ENCODE results near the gene MBLAC2.
A peak's percentile ranks its signal among the peaks of the same experiment; 100 is the strongest.

Gene MBLAC2

DNA sequence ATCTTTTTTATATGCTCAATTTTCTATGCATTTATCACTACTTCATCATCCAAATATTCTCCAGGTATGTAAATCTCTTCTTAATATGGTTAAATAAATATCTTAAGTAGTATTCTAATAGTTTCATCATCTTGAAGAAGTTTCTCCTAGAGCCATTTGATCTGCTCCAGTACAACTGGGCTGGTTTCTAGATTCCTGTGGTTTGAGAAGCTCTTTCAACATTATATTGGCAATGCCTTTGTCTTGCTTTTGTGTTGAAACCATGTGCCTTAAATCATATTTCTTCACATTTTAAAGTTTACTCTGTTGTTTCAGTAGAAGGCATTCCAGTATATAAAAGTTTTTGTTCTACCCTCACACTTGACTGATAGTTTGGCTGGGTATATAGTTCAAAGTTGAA, 27.6 kb downstream of the MBLAC2 start:
- DNase-seq: no peak

DNA sequence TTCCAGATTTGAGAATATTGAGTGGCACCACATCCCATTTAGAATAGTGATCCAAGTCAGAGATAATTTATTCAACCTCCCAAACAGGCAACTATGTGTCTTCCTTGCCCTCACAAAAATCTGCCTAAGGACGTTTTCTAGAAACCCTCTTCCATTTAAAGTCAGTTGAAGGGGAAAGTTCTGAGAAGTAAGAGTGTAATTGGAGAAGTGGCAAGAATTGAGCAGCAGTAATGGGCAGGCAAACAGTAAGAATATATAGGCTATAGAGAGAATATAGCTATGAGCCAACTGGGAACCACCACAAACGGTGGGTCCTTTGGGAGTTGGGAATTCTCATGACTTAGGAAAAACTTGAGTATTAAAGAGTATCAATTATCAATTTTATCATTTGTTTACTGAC, 33.9 kb downstream of the MBLAC2 start:
- DNase-seq: no peak

DNA sequence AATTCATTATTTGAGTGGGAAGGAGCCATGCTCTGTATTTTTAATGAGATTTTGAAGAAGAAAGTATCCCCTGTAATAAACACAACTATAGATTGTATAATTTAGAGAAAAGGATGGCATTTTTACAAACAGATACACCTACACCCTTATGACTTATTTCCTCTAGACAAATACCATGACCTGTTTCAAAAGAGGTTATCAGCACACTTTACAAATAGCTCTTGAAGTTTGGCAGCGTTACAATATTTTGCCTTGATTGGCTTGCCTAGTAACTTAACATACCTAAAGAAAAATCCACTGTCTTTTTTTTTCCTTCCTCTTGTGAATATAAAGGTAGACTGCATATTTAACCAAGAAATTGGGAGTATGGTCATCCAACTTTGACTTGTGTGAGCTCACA, 36.5 kb downstream of the MBLAC2 start:
- no peak for DNase-seq

DNA sequence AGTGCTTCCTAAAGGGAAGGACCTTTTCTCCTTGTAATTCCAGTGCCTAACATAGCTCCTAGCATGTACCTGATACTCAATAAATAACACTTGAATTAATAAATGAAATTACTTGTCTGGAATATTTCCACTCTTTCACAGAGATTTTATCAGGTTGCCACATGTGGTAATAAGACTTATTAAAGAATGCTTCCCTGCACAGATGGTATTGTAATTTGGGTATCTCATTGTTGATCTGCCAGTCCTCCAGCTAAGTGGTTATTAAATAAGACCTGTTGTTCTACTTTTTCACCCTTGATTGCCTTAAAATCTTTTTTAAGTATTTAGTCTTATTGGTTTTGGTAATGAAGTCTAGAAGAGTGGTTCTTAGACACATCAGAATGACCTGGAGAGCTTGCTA, 36.9 kb downstream of the MBLAC2 start:
- no peak for DNase-seq

DNA sequence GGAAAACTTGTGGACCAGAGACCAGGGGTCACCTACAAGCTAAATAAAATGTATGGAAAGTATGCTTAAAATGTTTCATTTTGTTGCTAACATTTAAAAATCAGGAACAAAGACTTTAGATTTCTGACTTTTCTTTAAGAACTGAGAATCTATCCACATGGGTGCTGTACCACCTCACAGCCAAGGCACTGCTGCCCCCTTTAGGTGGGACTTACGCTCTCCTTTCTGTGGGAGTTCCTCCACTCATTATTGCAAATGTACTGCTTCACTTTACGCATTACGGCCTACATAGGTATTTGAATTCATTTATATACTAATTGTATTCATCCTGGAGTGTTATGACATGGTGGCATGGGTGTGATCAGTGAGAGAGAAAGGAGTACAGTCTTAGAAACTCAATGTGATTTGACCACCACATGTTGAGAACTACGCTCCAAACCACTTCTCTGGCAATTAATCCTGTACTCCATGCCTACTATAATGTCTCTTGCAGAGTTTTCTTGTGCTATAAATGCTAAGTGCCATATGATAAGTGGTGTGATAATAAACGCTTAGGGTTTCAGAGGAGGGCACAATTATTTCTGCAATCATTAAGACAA, 40.4 kb downstream of the MBLAC2 start:
- DNase-seq: peak; percentile 43 to 58

DNA sequence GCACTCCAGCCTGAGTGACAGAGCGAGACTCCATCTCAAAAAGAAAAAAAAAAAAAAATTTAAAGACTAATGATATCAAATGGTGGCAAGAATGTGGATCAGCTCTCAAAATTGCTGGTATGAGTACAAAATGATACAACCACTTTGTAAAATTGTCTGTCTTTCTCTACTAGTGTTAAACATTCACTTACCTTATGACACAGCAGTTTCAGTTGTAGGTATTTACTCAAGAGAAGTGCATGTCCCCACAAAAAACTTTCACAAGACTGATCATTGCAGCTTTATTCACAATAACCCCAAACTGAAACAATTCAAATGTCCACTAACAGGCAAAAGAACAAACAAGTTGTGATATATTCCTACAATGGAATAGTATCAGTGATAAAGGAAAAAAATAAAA, 50.3 kb downstream of the MBLAC2 start:
- no peak for DNase-seq

DNA sequence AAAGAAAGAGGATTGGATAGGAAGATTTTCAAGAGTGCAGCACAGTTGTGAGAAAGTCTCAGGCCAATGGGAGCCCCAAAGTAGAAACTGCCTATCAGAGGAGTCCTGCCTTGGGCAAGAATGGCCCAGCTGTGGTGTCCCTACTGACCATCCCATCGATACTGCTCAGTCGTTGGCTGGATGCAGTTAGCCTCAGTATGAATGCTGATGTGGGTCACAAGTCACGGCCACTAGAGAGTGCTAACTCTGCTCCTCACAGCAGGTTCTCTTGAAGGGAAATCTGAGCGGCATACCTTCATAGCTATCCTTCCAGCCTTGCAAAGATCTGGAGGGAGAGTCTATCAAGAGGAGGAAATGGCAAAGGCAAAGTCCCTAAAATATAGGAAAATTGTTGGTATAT, 53.4 kb downstream of the MBLAC2 start:
- DNase-seq: no peak

DNA sequence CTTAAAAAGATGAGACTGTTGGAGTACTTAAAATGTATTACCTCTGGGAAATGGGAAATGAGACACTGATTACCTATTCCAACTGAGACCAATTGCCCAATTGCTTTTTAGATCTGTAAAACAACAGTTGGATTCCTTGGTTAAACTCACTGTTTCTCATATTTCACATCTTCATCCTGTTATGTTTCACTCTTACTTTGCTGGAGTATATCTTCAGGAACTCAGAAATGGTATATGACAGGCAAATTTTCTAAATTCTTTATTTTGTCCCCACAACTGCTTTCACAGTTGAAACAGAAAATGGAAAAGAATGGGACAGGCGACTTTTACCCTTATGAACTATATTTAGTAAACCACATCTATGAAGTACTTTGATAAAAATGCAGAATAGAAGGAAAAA, 56.4 kb downstream of the MBLAC2 start:
- DNase-seq: no peak

DNA sequence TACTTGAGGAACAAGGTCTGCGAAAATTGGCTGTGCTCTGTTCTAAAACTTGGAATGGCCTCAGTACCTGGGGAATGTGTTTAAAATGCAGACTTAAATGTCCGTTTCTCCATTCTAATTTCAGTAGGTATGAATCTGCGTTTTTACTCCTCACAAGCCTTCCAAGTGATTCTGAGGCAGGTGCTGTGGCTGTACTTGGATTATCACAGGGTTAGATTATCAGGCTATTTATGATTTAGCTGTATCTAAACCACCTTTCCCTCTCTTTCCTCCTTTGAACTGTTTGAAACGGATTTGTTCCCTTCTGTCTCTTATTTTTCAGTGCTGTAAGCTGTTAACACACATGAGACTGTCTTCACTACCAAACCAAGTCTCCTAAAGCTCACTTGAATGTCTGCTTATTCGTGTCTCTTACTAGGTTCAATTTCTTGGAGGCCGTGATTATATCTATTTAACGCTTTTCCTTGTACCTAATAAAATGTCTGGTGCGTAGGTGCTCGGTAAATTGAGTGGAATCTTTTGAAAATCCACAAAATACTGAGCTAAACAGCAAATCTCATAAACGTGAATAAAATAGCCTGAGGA, 64.3 kb downstream of the MBLAC2 start:
- DNase-seq: no peak

DNA sequence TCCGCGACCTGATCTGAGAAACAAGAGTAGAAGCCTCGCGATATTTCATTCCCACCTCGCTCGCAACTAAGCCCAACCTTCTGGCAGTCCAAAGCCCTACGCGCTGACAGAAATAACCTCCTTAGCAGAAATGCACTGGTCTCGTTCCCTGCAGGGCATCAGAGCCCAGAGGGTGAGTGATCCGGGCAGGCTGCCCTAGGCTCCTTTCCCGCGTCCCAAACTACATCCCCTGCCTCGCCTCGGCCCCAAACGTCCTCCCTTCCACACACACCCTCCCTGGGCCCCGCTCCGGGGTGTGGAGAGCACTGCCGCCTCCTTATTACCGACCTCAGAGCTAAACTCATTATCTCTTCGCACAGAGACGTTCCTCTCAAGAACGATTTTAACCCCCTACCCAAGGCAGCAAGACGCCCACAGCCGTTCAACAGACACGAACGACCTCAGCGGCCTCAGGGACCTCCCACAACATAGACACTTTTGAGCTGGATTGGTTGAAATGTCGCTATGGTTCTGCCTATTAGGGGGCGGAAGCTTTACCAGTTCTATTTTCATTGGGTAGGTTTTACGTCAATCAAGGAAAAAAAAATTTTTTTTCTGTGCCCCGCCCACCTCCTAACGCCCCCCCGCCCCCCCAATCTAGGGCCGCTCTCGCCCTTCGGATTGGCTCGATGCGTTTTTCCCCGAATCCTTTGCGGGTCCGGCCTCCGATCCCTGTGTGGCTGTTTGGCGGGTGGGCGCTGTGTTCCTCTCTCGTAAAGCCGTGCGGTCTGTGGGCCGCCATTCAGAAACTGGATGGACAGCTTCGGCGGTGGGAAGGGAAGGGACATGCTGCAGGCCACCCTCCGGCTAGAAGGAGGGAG, 65.0 kb downstream of the MBLAC2 start, which contains the start of gene CETN3:
Gene CETN3 (minus strand): TSS at position 439 of the 860 bp plus-strand sequence. CDS start 95 bp downstream, at position 344.
- DNase-seq: peak; percentile 86 to 90

DNA sequence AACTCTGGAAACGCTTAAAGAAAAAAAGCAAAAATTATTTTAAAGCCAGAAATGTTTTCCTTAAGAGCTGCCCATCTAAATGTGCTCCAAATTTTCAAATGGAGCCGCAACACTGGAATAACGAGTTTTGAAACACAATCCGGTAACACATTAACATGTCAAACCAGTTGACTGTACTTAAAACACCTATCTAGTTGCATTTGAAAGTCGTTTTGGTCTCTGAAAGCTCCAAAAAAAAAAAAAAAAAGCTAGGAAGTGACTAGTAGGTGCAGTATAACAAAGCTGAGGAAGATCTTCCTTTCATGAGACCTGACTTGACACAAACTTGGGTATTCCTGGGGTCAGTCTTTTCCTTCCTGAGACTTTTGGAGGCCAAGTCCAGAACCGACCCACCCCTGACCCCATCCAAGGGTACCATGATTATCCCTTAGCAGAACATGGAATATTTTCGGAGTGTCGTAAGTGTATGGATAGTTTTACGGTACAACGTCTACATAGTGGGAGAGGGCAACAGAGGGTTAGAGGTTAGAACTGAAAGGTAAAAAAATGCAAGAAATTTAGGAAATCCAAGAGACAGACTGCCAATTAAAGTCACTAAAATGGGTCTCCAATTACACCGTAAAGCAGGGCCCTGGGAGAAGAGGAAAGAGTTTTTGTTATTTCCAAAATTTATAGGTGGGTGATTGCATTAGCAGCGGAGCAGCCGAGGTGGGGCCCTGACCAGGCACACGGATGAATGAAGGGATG, 65.8 kb downstream of the MBLAC2 start:
- DNase-seq: no peak
